ENCODE measurements around the gene NACC1. TPM values are rescaled to one million over a fixed set of nuclear protein-coding genes. Genes with fewer than 3 reads are reported as not detected.

The NACC1 gene
- total RNA-seq (2022; extraction: Qiagen RNA extraction; ENCODE audit: low read depth), result 30.5 to 43.4 TPM (median 36.1 TPM) in 5 replicates

GRCh38 chr19:13117772-13118423 lies at the start of gene NACC1:
Gene NACC1, plus strand, starts transcription at chr19:13118264. Its CDS starts 16,944 bp downstream, at chr19:13135208.

GRCh38 chr19:13102666-13103580 lies 15.1 kb upstream of the NACC1 start, which contains the start of gene LYL1:
Gene LYL1, minus strand, starts transcription at chr19:13102858. Its CDS starts 1,687 bp downstream, at chr19:13101171.

GRCh38 chr19:13116282-13117175 lies 1.5 kb upstream of the NACC1 start, which contains the start of gene TRMT1:
Gene TRMT1, minus strand, starts transcription at chr19:13116740. Its CDS starts 341 bp downstream, at chr19:13116399.

GRCh38 chr19:13150187-13150930 lies 32.3 kb downstream of the NACC1 start, which contains the start of the genes IER2 and STX10:
Gene IER2, plus strand, starts transcription at chr19:13150411. Its CDS starts 2,776 bp downstream, at chr19:13153187.
Gene STX10, minus strand, starts transcription at chr19:13150375. Its CDS starts 202 bp downstream, at chr19:13150173.

Other genes with a start within 250 kb of the NACC1 start
- 24.2 to 32.6 TPM (median 30.6 TPM) in 5 replicates for gene DNASE2, start 236.8 kb upstream of the NACC1 start, total RNA-seq (2022; extraction: Qiagen RNA extraction; ENCODE audit: low read depth)
- not detected in 5 replicates for gene KLF1, start 231.1 kb upstream of the NACC1 start, total RNA-seq (2022; extraction: Qiagen RNA extraction; ENCODE audit: low read depth)
- gene GCDH, start 227.1 kb upstream of the NACC1 start, total RNA-seq (2022; extraction: Qiagen RNA extraction; ENCODE audit: low read depth), result 8.2 to 10.8 TPM (median 8.9 TPM) in 5 replicates
- gene SYCE2, start 199.0 kb upstream of the NACC1 start, total RNA-seq (2022; extraction: Qiagen RNA extraction; ENCODE audit: low read depth), result 0.31 to 0.72 TPM (median 0.46 TPM) in 5 replicates
- gene FARSA, start 184.6 kb upstream of the NACC1 start, total RNA-seq (2022; extraction: Qiagen RNA extraction; ENCODE audit: low read depth), result 66.1 to 75.6 TPM (median 72.9 TPM) in 5 replicates
- gene CALR, start 179.7 kb upstream of the NACC1 start, total RNA-seq (2022; extraction: Qiagen RNA extraction; ENCODE audit: low read depth), result 499 to 569 TPM (median 524 TPM) in 5 replicates
- gene RAD23A, start 172.4 kb upstream of the NACC1 start, total RNA-seq (2022; extraction: Qiagen RNA extraction; ENCODE audit: low read depth), result 67.4 to 79.0 TPM (median 77.0 TPM) in 5 replicates
- gene GADD45GIP1, start 161.0 kb upstream of the NACC1 start, total RNA-seq (2022; extraction: Qiagen RNA extraction; ENCODE audit: low read depth), result 37.2 to 58.7 TPM (median 53.1 TPM) in 5 replicates
- gene DAND5, start 148.7 kb upstream of the NACC1 start, total RNA-seq (2022; extraction: Qiagen RNA extraction; ENCODE audit: low read depth), result 0.07 to 0.32 TPM (median 0.10 TPM) in 4 of 5 replicates, not detected in the other
- 2.9 to 4.4 TPM (median 3.8 TPM) in 5 replicates for gene NFIX, start 122.8 kb upstream of the NACC1 start, total RNA-seq (2022; extraction: Qiagen RNA extraction; ENCODE audit: low read depth)
- 0.64 to 0.94 TPM (median 0.75 TPM) in 5 replicates for gene LYL1, start 15.4 kb upstream of the NACC1 start, total RNA-seq (2022; extraction: Qiagen RNA extraction; ENCODE audit: low read depth)
- gene TRMT1, start 1.5 kb upstream of the NACC1 start, total RNA-seq (2022; extraction: Qiagen RNA extraction; ENCODE audit: low read depth), result 36.8 to 41.2 TPM (median 37.5 TPM) in 5 replicates
- 42.8 to 53.3 TPM (median 52.1 TPM) in 5 replicates for gene STX10, start 32.1 kb downstream of the NACC1 start, total RNA-seq (2022; extraction: Qiagen RNA extraction; ENCODE audit: low read depth)
- gene IER2, start 32.1 kb downstream of the NACC1 start, total RNA-seq (2022; extraction: Qiagen RNA extraction; ENCODE audit: low read depth), result 36.3 to 53.3 TPM (median 48.7 TPM) in 5 replicates

Data from A549 treated with GW870086 at 1 μM for 4 hours (cell line).